Measurements from ENCODE around the gene UBXN10. TPM values are rescaled to one million over a fixed set of nuclear protein-coding genes. Genes with fewer than 3 reads are reported as not detected.

The UBXN10 gene
- total and polyA plus RNA-seq, 2 of the 8 experiments (the other 6 are each of a cell fraction or from before 2014, with no cell fraction given) = 0.43 to 0.68 TPM

- WGBS, 2 experiments (ENCODE audit: extremely low coverage in 1 of 2, insufficient coverage in 1 of 2, insufficient read length in 1 of 2, insufficient replicate concordance in 2 of 2, low coverage in 1 of 2, low lambda C conversion rate in 2 of 2, missing lambda C conversion rate in 1 of 2) = 95% methylated on average over 8 of the region's 12 CpGs; no CpG with 5 or more reads in 1 of the 2 experiments
These were observed 13.8 kb upstream of the UBXN10 start for GRCh38 chr1:20172033-20172590.

More at GRCh38 chr1:20172033-20172590, 13.8 kb upstream of the UBXN10 start:
- FAIRE-seq = no peak
- no peak overlapping the region for H2AFZ ChIP-seq (ENCODE audit: low read length)
- H3K4me3 ChIP-seq (ENCODE audit: extremely low read depth in 1 of 4, insufficient read depth in 2 of 4, low read depth in 3 of 4, low read length in 4 of 4) = no peak overlapping the region
- no peak overlapping the region for H2BK120ac ChIP-seq (replicated peaks; ENCODE audit: low read depth, low read length)
- no peak overlapping the region for H3K4me2 ChIP-seq (ENCODE audit: insufficient read depth in 1 of 2, low read depth in 2 of 2, low read length in 2 of 2)
- no peaks in the 10 kb centered on the region; a peak in 2 of 7 replicates for H3K4me1 ChIP-seq (replicated peaks in 1 of 4; ENCODE audit: control insufficient read depth in 3 of 4, insufficient read depth in 4 of 4, low read length in 3 of 4)
- no peak overlapping the region for H3K14ac ChIP-seq (ENCODE audit: insufficient read length)
- no peak overlapping the region for H2AK5ac ChIP-seq (ENCODE audit: low read depth, low read length)
- H2BK5ac ChIP-seq (ENCODE audit: low read depth, low read length) = no peak overlapping the region
- CTCF ChIA-PET (ENCODE audit: partially characterized antibody) = interaction anchor here (1.2 to 2.7 kb wide), 4 partner anchors 20 to 206 kb away, joined by 3 to 7 read pairs (median 5); no protein-coding TSS in a partner anchor
- no peak overlapping the region for H3K56ac ChIP-seq (replicated peaks; ENCODE audit: insufficient read length, low read depth, low read length)
- no peak overlapping the region for H3K27ac ChIP-seq (ENCODE audit: low read depth, low read length)
- no peak overlapping the region for H3K4ac ChIP-seq (replicated peaks; ENCODE audit: insufficient read length, low read depth, low read length)
- H2BK12ac ChIP-seq (ENCODE audit: low read depth, low read length) = no peak overlapping the region
- H4K91ac ChIP-seq (replicated peaks; ENCODE audit: insufficient read length, low read length) = no peak overlapping the region
- POLR2A ChIA-PET (ENCODE audit: partially characterized antibody) = interaction anchor here (1.0 to 1.2 kb wide), 2 partner anchors 18 to 19 kb away, joined by 3 read pairs; no protein-coding TSS in a partner anchor
- H2BK20ac ChIP-seq (ENCODE audit: low read length) = no peak overlapping the region
- no peaks in the 10 kb centered on the region for H3K79me1 ChIP-seq (ENCODE audit: low read depth, low read length)
- no peaks in the 10 kb centered on the region for H3K23me2 ChIP-seq (ENCODE audit: low read depth, low read length)
- no peak overlapping the region for H4K5ac ChIP-seq (ENCODE audit: insufficient read length, low read depth, low read length)
- H3K79me2 ChIP-seq (ENCODE audit: control insufficient read depth in 1 of 2, insufficient read depth in 2 of 2, low read length in 2 of 2) = no peaks in the 10 kb centered on the region
- H4K8ac ChIP-seq (ENCODE audit: extremely low read depth, insufficient read depth, low read length) = no peak overlapping the region
- no peaks in the 10 kb centered on the region for H3K9me3 ChIP-seq (ENCODE audit: insufficient read depth in 2 of 2, low read depth in 1 of 2, low read length in 1 of 2)
- H4K20me1 ChIP-seq (replicated peaks in 1 of 2; ENCODE audit: control insufficient read depth in 1 of 2, insufficient read depth in 2 of 2, low read length in 2 of 2) = no peaks in the 10 kb centered on the region
- H3K23ac ChIP-seq (ENCODE audit: insufficient read length) = no peak overlapping the region
- H3K9ac ChIP-seq (replicated peaks in 1 of 4; ENCODE audit: extremely low read depth in 1 of 4, low read depth in 3 of 4, low read length in 3 of 4) = no peak overlapping the region
- H3K36me3 ChIP-seq (ENCODE audit: control insufficient read depth in 2 of 4, insufficient read depth in 4 of 4, low read length in 3 of 4) = no peaks in the 10 kb centered on the region
- no peak overlapping the region for H2BK15ac ChIP-seq (ENCODE audit: low read length)
- DNase-seq (ENCODE audit: low read depth in 1 of 2, low spot score in 2 of 2) = no peak
- no peak overlapping the region for H3K18ac ChIP-seq (ENCODE audit: extremely low read depth, low read length)
- H3K27me3 ChIP-seq (replicated peaks in 1 of 4; ENCODE audit: control insufficient read depth in 3 of 4, extremely low read depth in 1 of 4, insufficient read depth in 3 of 4, low read length in 3 of 4) = no peaks in the 10 kb centered on the region
- TF ChIP-seq NRF1 (IDR thresholded peaks at IDR 0.05; ENCODE audit: low read depth, low read length) = no peak
- no peak for TF ChIP-seq JUN (IDR thresholded peaks at IDR 0.05; ENCODE audit: low read depth, low read length)
- no peak for TF ChIP-seq EGR1 (IDR thresholded peaks at IDR 0.05; ENCODE audit: borderline replicate concordance, low read depth, low read length)
- TF ChIP-seq SIX5 (IDR thresholded peaks at IDR 0.05; ENCODE audit: low read depth, low read length) = no peak
